ENCODE measurements around the gene PHF12. TPM values are rescaled to one million over a fixed set of nuclear protein-coding genes. Genes with fewer than 3 reads are reported as not detected.
"Not testable (repeated sequence)": the region's sequence is repeated elsewhere in the genome, so short reads cannot be mapped to it uniquely, and the experiment has no call there.

The PHF12 gene
- total RNA-seq, 1 experiment from 2014 or later, result 21.1 TPM

DNA sequence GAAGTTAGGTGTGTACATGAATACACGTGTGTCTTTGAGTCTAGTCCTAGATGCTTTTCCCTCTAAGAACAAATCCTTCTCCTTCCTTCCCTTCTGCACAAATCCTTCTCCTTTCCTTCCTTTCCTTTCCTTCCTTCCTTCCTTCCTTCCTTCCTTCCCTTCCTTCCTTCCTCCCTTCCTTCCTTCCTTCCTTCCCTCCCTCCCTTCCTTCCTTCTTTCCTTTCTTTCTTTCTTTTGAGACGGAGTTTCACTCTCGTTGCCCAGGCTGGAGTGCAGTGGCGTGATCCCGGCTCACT lies 47.8 kb downstream of the PHF12 start:
- not testable (repeated sequence) for DNase-seq (ENCODE audit: low read depth)

GRCh38 chr17:28902819-28903545 lies 48.3 kb downstream of the PHF12 start, which contains the start of gene DHRS13:
DHRS13 (minus strand) TSS chr17:28903079; CDS start chr17:28902944, 135 bp downstream.
- peak; percentile 91 for DNase-seq (ENCODE audit: low read depth)

DNA sequence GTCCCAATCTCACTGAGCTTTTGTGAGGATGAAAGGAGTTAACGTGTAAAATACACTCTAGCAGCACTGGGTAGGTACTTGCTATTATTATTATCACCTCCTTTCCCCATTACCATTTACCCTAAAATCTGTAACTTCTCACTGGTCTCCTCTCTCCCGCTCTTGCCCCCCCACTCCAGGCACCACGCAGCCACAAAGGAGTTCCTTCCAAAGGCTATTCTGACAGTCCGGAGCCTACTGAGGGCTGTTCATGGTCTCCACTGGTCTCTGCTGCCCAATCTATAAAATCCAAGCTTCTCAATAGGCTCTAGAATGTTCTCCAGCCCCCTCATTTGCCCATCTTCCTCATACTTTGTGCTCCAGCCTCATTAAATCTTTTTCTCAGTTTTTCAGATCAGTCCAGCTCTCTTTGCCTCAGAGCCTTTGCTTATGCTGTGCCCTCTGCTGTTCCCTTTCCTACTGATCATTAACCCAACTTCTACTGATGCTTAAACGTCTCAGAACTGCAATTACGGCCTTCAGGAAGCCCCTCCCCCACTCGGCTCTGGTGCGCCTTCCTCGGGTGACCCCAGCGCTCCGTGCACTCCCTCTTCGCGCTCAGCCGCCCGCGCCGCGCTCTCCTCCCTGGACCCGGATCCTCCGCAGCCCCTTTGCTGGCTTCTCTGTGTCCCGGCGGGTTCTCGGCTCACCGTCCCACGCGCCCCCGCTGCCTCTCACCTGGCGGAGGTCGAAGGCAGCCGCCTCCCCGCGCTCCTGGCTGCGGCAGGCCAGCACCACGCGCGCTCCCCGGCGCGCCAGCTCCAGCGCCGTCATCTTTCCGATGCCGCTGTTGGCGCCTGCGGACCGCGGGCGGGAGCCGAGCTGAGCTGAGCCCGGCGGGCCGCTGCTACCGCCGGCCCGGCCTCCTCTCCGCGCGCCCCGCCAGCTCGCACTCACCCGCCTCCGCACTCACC lies 49.2 kb downstream of the PHF12 start:
- peak; percentile 20 for DNase-seq (ENCODE audit: low read depth)

- DNase-seq (ENCODE audit: low read depth), result no peak
Observed at GRCh38 chr17:28900986-28901726, 50.2 kb downstream of the PHF12 start.

- DNase-seq (ENCODE audit: low read depth), result no peak
Observed at GRCh38 chr17:28899212-28899815, 52.0 kb downstream of the PHF12 start.

DNA sequence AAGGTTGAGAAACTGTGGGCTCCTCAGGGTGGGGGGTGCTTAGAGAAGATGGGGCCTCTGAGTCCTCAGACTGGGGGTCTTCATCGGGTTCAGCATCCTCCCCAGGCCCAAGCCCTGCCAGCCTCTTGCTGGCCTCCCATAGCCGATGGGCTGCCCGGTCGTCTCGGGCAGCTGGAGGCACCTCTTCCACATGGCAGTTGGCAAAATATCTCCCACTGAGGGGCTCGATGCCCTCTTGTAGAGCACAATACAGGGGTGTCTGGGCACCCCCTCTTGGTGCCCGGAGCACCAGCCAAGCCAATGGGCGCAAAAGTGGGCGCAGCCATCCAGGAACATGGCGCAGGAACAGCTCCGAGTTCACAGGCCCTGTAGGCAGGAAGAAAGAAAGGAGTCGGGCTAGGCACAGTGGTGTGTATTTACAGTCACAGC lies 52.8 kb downstream of the PHF12 start:
- no peak for DNase-seq (ENCODE audit: low read depth)

- peak; percentile 18 for DNase-seq (ENCODE audit: low read depth)
Observed at GRCh38 chr17:28897769-28898526, 53.4 kb downstream of the PHF12 start.

- no peak for DNase-seq (ENCODE audit: low read depth)
Observed at GRCh38 chr17:28896884-28897768, 54.2 kb downstream of the PHF12 start, which contains the start of gene FLOT2. FLOT2 (minus strand) TSS chr17:28897733; CDS start chr17:28897574, 159 bp downstream.

- DNase-seq (ENCODE audit: low read depth), result no peak
Observed at GRCh38 chr17:28896491-28896883, 54.8 kb downstream of the PHF12 start.

DNA sequence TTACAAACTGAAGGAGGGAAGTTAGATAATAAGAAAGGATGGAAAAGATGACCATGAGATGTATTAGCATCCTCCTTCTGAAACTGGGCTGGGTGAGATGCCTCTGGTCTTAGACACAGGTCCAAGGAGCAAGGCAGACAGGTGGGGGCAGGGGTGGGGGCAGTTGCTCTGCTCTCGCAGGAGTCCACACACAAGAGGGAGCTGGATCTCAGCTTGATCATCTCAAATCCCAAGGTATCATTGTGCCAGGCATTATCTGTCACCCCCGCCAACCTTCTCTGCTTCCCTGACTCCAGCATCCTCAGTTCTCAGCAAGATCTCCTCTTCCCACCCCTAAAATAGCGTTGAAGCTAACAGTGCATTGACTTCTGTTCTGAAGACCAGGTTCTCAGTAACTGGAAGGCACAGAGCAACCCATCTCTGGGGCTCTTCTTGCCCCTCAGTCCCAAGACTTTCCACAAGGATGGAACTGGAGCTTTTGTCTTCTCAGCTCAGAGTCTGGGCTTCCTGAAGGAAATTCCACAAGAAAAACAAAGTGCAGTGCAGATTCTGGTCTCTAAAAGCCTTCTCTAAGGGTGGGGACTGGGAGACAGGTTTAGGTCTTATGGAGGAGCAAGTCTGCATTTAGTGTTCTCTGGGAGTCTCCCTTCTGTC lies 55.4 kb downstream of the PHF12 start:
- DNase-seq (ENCODE audit: low read depth), result no peak

DNA sequence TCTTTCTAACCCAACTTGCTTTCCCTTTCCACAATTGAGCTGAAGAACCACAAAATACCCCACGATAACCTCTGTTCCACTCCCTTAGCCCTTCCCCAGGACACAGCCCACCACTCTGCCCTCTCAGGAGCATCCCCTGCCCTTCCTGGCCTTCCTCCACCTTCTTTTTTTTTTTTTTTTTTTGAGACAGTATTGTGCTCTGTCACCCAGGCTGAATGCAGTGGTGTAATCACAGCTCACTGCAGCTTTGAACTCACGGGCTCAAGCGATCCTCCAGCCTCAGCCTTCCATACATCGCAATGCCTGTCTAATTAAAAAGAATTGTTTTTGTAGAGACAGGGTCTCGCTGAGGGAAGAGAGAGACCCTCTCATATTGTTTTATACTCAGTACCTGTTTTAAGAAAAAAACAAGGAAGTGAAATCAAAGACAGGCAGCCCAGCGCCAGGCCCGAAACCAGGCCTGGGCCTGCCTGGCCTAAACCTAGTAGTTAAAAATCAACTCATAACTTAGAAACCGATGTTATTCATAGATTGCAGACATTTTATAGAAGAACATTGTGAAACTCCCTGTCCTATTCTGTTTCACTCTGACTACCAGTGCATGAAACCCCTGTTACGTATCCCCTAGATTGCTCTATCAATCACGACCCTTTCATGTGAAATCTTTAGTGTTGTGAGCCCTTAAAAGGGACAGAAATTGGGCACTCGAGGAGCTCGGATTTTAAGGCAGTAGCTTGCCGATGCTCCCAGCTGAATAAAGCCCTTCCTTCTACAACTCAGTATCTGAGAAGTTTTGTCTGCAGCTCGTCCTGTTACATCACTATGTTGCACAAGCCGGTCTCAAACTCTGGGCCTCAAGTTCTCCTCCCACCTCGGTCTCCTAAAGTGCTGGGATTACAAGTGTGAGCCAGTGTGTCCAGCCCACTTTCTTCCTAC lies 57.8 kb downstream of the PHF12 start:
- DNase-seq (ENCODE audit: low read depth), result not testable (repeated sequence)

DNA sequence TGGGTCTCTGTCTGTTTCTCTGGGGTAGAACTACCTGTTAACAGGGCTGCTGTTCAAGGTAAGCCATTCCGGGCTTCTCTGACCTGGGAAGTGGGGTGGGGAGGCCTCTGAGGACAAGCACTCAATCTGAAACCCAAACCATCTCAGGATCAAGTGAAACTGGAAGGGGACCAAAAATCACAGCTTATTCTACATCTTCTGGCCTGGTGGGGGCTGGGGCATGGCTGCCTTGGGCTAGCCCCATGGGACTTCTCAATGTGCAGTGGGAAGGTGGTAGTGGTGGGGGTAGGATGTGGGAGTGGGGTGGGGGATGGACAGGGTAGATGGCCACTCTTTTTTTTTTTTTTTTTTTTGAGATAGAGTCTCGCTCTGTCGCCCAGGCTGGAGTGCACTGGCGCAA lies 59.3 kb downstream of the PHF12 start:
- no peak for DNase-seq (ENCODE audit: low read depth)

GRCh38 chr17:28891201-28891600 lies 60.1 kb downstream of the PHF12 start:
- no peak for DNase-seq (ENCODE audit: low read depth)

DNA sequence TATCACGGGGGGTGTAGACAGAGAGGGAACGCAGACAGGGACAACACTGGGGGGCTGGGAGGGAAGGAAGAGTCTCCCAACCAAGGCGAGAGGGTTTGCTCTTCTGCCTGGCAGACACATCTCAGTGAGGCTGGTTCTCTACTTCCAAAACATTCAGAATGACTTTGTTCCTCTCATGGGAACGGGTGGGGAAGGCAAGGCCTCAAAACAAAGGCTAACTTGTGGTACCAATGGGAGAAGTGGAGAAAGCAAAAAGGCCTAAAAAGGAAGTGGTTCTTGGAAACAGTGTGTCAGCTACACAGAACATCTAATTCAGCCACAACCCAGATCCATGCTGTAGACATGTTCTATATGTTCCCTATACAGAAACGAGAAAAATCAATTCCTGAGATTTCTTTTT lies 61.3 kb downstream of the PHF12 start:
- DNase-seq (ENCODE audit: low read depth), result no peak

- DNase-seq (ENCODE audit: low read depth), result no peak
Observed at GRCh38 chr17:28888832-28889231, 62.5 kb downstream of the PHF12 start.

DNA sequence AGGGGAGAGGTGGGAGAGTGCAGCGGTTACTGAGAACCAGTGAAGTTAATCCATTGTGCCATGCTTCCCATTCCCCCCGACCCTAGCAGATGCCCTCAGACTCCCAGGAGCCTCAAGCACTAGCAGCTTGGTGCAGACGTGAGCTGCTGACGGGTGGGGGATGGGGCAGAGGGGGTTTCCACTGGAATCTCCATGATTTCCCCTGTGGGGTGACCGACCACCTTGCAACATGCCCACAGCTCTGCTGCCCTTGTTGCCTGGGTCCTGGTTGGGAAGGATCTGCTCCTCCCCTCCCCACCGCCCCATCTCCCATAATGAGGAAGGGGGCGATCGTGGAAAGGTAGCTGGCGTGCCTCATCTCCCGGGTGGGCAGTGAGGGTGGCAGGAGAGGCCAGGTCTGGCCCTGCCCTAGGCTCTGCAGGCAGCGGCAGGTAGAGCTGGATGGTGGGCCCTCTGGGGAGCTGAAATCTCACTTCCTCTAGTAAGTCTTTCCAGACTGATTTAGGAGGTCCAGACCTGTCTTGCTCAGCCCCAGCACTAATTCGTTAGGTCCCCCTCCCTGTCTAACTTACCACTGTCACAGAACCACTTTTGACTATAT lies 63.3 kb downstream of the PHF12 start:
- DNase-seq (ENCODE audit: low read depth), result no peak

DNA sequence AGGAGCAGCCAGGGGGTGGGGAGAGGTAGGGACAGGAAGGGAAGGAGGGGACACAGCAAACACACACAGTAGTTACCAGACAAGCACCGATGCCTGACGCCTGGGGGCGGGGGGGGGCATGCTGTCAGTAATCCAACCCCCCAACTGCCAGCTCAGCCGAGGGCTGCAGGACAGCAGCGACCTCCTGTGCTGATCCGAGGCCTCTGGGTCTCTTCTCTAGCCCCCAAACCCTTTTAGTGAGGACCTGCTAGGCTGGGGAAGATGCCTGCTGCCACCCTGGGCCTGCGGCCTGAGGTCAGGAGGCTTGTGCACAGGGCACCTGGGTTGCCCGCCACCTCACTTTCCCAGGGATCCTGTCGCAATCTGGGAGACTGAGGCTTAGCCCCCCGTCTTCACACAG lies 65.4 kb downstream of the PHF12 start:
- no peak for DNase-seq (ENCODE audit: low read depth)

All from HT1080 (cell line).